ENCODE results near the gene SLC7A1. TPM values are rescaled to one million over a fixed set of nuclear protein-coding genes. Genes with fewer than 3 reads are reported as not detected.

Gene SLC7A1
- polyA plus RNA-seq, 1 donor, result 8.7 TPM

DNA sequence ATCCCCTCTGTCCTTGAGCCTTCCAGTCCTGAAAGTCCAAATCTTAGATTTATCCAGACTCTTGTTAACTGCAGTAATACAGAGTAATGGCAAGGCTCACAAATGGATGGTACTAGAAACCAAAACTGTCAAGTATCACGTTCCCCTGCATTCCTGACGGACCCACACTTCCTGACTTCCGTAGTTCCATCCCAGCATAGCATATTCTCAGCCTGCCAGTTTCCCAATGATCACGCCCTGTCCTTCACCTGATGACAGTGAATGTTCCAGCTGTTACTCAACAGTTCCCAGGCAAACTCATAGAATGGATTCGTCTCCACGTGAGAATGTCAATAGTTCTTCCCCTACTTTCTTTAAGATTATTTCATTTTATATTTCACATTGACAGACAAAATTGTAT is 33.6 kb downstream of the SLC7A1 start:
- no peak for DNase-seq (ENCODE audit: low read depth)

DNA sequence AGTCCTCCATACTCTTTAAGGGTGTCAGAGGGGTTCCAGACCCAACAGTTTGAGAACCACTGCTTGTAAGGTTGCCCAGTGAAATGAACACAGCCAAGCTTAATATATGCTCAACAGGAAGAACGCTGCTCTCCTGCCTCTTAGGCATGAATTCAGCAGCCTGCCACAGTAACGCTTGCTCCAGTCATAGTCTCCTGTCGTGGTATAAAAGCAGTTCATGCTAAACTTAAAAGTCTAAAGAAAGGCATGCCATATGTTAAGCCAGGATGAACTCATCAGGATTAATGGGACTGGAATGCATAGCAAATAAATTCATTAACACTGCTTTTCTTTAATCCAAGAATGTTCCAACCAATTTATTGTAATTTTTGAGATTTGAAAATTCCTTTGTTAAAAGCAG is 38.7 kb downstream of the SLC7A1 start:
- DNase-seq (ENCODE audit: low read depth), result no peak

DNA sequence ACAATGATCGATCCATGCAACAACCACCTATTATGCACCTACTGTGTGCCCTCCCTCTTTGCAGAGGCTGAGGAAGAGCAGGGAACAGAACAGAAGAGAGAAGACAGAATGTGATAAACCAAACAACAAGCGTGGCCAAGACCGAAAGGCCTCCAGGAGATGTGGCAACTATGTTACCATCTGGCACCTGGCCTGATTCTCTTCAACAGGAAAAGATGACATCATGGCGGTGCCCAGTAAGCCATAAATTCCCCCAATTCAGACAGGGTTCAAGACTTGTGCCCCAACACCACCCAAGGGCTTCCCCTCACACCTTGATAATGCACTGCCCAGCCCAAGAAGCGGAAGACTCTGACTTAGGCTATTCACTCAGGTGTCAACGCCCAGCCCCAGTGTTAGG is 44.3 kb downstream of the SLC7A1 start:
- no peak for DNase-seq (ENCODE audit: low read depth)

DNA sequence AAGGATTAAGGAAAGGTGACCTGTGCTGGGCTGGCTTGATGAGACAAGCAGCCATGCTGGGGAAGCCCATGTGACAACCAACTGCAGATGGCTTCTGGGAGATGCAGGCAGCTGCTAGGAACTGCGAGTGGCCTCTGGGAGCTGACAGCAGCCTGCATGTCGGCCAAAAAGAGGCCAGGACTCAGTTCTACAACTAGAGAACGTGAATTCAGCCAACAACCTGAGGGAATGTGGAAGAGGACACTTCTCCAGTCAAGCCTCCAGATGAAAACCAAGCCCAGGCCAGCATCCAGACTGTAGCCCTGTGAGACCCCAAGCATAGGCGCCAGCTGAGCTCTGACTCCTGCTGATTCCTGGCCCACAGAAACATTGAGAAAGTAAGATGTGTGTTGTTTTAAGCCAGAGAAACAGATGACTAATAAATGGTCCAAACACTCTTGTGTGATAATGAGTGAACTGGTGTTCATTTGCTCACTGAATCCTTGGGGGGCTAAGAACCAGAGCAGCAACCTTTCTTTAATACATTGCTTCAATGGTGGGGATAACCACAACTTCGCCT is 45.0 kb downstream of the SLC7A1 start:
- no peak for DNase-seq (ENCODE audit: low read depth)

DNA sequence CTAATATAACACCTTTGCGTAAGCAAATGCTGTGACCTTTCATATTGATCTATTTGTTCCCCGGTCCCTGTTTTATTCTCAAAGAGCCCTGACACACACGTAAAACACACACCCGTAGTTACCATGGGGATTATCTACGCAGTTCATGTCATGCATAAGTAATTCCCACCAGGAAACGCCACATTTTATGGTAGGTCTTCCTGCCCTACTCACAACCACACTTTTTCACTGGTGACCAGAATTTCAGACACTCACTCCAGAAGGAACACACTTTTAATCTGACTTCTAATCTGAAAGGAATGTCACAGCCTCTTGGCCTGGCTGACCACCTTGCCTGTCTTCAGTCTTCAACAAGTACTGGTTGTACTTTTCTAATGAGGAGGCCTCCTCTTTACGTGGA is 46.8 kb downstream of the SLC7A1 start:
- DNase-seq (ENCODE audit: low read depth), result no peak

DNA sequence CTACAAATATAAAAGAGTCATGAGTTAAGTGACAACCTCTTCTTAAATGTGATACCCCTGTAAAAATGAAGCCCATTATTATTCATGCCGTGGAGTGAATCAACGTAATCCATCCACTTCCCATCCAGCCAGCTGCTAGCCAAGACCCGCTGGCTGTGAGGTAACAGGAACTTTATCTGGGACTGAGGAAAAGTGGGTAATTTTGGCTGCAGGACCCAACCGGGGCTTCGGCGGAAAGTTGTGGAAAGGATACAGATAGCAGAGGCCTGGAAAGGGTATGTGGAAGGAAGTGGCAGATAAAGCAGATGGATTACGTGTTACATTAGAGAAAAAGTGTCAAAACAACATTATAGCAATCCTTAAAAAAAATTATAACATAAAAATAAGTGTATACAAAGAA is 48.3 kb downstream of the SLC7A1 start:
- DNase-seq (ENCODE audit: low read depth), result no peak

DNA sequence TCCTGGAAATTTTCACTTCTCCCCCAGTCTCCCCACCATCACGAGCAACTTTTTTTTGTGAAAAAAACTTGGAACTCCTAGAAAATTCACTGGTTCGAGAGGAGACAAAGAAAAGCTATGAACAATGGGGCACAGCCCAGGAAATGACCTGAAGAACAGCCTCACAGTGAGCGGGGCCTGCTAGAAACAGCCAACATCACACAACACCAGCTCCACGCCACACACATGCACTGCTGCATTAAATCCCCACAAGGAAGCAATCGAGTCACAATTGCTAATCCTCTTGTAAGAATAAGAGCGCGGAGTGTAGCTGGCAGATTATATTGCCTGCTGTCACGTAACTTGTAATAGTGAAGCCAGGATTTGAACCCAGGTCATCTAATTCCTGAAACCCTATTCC is 48.8 kb downstream of the SLC7A1 start:
- DNase-seq (ENCODE audit: low read depth), result no peak

DNA sequence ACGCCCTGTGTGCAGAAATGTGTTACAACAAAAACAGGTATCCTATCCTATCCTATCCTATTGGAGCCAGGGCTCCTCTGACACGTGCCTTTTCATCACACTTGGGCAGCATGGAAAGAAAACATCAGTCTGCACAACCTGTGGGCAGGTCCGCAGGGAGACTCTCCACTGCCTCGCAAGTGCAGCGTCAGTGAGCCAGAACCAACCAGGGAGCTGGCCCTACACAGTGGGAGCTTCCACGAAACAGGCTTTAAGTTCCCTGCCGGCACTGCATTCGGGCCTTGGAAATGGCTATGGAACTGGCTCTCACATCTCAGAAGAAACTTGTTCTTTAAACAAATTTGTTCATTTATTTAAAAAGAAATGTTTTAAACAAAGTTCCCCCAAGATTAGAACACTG is 49.5 kb downstream of the SLC7A1 start:
- no peak for DNase-seq (ENCODE audit: low read depth)

DNA sequence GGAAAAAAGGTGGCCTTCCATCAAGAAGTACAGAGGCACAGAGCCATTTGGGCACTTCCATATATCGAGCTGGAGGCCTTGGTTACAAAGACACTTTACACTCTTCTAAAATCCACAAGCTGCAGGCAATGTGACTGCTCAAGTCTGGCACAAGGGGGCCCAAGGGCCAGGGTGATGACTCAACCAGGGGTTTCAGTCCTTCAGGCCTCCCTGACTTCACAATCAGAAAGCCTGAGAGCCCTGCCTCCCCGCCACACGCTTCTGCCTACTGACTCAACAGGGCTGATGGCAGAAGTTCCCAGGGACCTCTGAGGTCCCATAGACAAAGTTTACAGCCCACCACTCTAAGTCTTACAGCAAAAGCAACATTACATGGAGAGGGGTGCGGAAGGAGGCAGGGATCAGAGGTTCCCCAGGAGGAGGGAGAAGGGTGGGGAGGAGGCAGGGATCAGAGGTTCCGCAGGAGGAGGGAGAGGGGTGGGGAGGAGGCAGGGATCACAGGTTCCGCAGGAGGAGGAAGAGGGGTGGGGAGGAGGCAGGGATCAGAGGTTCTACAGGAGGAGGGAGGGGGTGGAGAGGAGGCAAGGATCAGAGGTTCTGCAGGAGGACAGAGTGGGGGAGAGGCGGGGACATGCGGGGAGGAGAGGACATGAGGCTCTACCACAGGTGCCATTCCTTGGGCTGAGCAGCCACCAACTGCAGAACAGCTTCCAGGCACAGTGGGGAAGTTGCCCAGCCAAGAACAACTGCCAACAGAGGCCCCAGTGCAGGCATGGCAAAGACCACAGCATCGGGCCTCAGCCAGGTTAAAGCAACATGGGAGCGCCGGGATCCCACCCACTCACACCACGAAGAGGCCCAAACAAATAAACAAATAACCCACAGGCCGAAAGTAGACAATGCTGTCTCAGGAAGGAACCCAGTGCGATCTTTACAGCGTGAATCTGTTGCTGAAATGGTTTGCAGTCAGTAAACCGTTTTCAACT is 52.0 kb downstream of the SLC7A1 start:
- DNase-seq (ENCODE audit: low read depth), result no peak

DNA sequence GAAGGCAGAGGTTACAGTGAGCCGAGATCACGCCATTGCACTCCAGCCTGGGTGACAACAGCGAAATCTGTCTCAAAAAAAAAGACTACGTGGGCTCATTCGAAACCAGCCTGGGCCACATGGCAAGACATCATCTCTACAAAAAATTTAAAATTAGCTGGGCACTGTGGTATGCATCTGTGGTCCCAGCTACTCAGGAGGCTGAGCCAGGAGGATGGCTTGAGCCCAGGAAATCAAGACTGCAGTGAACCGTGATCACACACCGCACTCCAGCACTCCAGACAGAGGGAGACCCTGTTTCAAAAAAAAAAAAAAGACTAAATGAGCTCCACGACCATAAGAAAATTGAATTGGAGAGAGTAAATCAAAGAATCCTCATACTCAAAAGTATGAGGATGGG is 53.1 kb downstream of the SLC7A1 start:
- DNase-seq (ENCODE audit: low read depth), result no peak

DNA sequence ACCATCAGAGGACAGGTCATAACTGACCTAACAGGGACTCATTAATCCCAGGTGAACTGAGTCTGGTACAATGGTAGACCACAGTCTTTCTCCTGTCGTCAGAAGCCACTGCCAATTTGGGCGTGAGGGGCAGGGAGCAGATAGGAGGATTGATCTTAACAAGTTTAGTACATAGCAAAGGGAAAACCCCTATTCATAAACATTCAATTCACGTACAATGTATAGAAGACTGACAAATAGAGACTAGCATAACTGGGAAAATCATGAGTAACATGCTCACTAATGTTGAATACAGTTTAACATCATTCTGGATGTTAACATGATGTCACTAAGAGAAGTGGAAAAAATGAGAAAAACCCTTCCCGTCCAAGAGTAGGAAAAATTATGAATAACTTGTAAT is 54.1 kb downstream of the SLC7A1 start:
- DNase-seq (ENCODE audit: low read depth), result no peak

DNA sequence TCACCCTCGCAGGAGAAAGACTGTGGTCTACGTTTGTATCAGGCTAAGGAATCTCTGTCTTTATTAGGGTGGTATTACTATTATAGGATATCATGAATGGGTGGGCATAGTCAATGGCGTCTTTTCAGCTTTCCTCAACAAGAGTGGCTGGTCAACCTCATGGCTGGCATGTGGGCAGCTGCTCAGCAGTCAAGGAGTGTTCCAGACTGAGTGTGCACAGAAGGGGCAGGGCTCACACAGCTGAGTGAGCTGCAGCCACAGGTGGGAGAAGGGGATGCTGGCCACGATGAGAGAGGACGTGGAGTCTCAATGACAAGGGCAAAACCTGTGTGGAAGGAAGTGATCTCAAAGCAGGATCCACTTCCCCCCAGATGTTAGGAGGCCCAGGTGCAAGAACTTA is 54.7 kb downstream of the SLC7A1 start:
- no peak for DNase-seq (ENCODE audit: low read depth)

DNA sequence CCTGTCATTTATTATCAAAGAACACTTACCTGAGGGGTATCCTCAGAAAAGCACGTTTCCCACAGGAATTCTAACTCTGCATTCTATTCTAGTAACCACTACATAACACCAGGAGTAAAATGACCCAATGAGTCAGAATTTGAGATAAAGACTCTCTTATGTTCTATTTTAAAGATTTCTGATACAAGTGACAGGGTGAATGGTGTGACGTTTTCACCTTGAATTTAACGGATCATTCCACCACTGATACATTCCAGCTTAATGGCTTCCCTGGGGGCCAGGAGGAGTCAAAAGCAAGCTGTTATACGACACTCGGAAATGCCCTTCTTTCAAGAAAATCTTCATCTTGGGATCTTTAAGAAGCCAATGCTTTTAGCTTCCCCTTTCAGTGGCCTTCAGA is 55.2 kb downstream of the SLC7A1 start:
- no peak for DNase-seq (ENCODE audit: low read depth)

DNA sequence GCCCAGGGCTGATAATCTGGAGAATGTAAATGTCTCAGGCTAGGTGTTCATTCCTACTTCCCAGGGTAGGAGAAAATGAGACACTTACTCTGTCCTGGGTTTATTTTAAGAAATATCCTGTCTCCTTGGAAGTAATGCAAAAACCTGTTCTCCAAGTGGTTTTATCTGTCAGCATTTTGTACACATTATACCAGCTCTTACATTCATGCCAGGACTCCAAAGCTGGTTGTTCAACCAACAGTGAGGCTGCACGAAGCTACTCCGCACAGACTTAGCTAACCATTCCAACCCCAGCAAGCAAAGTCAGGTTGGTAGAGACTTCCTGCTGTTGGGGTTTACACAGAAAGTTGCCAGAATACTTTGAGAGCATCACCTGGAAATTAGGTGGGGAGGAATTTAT is 55.6 kb downstream of the SLC7A1 start:
- no peak for DNase-seq (ENCODE audit: low read depth)

DNA sequence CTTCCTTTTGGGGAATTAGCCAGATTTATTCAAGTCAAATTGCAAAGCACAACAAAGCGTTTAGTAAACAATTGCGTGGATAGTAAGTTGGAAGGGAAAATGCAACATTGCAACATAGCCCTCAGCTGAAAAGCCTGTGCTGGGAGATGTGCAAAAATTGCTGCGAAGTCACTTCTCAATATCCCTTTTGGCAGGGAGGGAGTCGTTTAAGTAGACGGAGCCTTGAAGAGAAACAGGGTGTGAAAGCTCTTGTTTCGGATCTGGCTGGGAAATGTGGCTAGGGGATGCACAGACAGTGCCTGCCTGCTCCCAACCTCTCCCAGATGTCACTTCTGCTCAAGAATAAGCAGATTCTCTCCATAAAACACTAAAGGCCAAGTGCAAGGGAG is 56.8 kb downstream of the SLC7A1 start:
- DNase-seq (ENCODE audit: low read depth), result no peak

DNA sequence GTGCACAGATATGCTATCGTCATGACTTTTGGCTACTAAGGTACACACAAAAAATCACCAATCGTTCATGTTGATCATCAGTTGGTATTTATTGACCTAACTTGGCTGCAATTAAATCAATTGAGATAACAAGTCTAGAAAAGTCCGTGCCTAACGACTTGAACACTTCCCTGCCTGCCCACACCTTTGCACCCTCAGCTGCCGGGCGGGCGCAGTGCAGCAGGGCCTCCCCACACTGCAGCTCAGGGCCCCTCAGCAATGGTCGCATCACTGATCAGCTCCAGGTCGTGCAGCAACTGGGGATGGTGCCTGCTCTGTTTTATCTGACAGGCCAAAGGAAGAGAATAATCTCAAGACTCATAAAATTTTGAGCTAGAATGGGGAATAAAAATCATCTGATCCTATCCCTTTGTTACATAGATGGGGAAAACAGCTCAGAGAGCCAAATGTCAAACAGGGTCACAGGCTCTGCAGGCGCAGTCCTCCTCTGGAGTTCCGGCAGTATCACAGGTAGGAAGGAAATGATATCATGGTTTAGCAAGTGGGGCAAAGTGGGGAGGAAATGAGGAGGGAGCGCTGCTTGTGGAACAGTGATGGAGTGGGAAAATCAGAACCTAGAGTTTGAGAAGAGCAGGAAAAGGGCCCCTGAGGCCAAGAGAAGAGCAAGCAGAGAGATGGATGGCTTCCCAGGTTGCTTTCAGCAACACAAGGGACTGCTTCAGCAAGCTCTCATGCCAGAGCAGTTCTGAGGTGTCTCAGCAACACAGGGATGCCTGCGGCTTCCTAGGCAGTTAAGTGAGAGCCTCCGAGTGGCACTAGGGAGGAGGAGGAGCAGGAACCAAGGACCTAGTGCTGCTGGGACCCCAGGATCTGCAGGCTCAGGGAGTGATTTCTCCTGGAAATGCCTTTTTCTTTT is 57.5 kb downstream of the SLC7A1 start:
- no peak for DNase-seq (ENCODE audit: low read depth)

DNA sequence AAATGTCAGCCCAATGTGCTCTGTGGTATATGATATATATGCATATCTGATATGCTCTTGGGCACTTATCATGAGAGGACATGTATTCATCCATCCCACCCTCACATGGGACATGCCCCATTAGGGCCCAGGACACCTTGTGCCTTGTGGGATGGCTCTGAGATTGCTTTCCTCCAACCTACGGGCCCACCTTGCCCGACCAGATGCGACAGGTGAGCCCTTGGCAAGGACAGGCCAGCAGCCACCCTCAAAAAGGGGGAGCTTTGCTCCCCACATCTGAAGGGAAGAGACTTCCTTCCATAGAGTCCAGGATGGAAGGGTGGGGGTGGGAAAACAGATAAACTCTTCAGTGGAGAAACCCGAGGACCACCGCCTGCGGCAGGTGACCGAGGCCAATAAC is 58.6 kb downstream of the SLC7A1 start:
- no peak for DNase-seq (ENCODE audit: low read depth)

DNA sequence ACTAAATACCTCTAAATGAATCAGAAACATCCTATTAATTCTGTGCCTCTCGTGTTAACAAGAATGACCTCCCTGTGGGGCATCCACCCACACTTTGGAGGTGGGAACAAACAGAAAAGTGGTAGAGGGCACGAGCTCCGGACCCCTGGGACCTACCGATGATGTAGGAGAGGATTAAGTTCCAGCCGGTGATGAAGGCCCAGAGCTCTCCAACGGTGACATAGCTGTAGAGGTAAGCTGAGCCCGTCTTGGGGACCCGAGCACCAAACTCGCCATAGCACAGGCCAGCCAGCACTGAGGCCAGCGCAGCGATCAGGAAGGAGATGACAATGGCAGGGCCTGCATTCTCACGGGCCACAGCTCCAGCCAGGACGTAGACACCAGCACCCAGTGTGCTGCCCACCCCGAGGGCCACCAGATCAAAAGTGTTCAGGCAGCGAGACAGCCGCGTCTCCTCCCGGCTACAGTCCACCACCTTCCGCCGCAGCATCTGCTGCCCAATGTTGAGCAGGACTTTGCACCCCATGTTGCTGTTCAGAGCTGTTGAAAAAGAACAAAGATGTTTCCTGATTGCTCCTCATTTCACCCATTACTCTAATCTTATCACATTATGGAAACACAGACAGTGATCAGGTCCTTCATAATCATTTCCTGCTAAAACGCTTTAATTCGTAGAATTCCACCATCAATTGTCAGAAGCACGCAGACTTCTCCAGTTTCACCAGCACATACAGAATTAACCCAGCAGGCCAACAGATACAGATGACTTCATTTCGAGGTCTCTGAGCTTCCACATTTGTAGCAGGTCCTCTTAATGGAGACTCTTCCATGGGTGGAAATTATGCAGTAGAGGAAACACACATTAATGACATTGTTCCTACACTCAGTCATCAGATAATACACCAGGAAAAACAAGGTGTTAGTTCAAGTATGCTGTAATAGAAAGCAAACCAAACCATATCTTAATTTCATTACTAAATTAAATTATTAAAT is 59.5 kb downstream of the SLC7A1 start:
- no peak for DNase-seq (ENCODE audit: low read depth)

DNA sequence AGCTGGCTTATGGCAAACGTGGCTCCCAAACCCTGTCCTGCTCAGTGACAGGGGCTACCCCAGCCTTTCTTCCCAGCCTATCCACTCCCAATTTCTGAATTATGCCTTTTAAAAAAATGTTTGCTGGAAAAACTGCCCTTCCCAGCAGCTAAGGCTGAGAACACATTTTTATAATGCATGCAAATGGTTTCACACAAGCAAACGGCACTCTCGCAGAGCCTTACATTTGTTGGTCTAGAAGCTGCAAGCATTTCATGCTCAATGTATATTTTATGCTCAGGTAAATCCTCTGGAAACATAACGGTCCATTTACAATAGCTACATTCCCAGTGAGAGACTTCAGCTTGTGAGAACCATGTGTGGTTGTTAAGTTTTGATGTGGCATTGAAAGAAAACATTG is 61.4 kb downstream of the SLC7A1 start:
- no peak for DNase-seq (ENCODE audit: low read depth)

DNA sequence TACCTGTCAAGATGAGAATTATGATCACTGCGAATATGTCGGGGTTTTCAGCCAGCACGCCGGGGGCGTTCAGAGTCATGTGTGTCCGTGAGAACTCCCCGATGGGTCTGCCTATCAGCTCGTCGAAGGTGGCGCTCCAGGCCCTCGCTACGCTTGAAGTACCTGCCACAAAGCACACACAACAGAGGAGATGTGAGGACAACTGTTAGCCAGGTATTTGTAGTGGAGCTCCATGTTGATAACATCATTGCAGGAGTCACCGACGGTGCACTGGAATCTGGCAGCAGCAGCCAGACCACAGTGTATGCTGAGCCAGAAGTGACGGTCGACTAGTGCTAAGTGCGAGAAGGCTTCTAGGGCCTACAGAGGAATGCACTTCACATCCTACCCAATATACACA is 62.7 kb downstream of the SLC7A1 start:
- no peak for DNase-seq (ENCODE audit: low read depth)

DNA sequence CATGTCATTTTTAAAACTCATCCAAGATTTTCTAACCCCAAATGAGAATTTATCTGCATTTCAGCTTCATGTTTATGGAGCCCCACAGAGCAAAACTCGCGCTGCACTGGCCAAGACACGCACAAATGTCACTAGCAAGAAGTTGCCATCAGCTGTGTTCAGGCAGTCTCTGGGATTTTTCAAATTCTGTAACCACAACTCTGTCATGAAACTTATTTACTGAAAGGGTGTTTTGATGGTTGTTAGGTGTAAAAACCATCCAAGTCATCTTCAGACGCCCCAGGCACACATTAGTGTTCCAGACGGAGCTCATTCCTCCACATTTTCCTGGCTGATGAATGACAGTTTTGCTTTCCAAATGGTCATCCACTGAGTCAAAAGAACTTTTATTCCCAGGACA is 63.4 kb downstream of the SLC7A1 start:
- DNase-seq (ENCODE audit: low read depth), result no peak
